ENCODE measurements around the gene ZNF804A. TPM values are rescaled to one million over a fixed set of nuclear protein-coding genes. Genes with fewer than 3 reads are reported as not detected.
A peak's percentile ranks its signal among the peaks of the same experiment; 100 is the strongest.

Gene ZNF804A
- total RNA-seq, 4 donors from 2014 or later: 0.05 to 0.10 TPM; not detected in 2

- TF ChIP-seq POLR2A (IDR thresholded peaks at IDR 0.05) (no peak), CTCF (IDR thresholded peaks at IDR 0.05) (no peak)
- H3K4me3 ChIP-seq (ENCODE audit: low read depth, poor library complexity, severe bottlenecking): no peak overlapping the region
- intact Hi-C loops (cut with DNase I; ENCODE audit: low total_unique reads): no loop called here
- no peak for DNase-seq (ENCODE audit: low spot score in 2 of 2)
- WGBS, 2 donors: 79 to 82% methylated on average over 5 of the region's 5 CpGs
Observed at GRCh38 chr2:184558713-184559464, 39.4 kb upstream of the ZNF804A start.

GRCh38 chr2:184560603-184561002 lies 37.7 kb upstream of the ZNF804A start:
- 89 to 92% methylated on average over 15 to 17 of the region's 17 CpGs for WGBS, 2 donors
- TF ChIP-seq POLR2A (IDR thresholded peaks at IDR 0.05) (no peak), CTCF (IDR thresholded peaks at IDR 0.05) (no peak)
- intact Hi-C loops (cut with DNase I; ENCODE audit: low total_unique reads): no loop called here
- no peak for DNase-seq (ENCODE audit: low spot score in 2 of 2)
- no peak overlapping the region for H3K4me3 ChIP-seq (ENCODE audit: low read depth, poor library complexity, severe bottlenecking)

GRCh38 chr2:184562532-184562931 lies 35.8 kb upstream of the ZNF804A start:
- TF ChIP-seq POLR2A (IDR thresholded peaks at IDR 0.05): no peak
- no peak for TF ChIP-seq CTCF (IDR thresholded peaks at IDR 0.05)
- intact Hi-C loops (cut with DNase I; ENCODE audit: low total_unique reads): no loop called here
- DNase-seq (ENCODE audit: low spot score in 2 of 2): peak in 1 of 2 donors; percentile 18
- H3K4me3 ChIP-seq (ENCODE audit: low read depth, poor library complexity, severe bottlenecking): no peak overlapping the region
- WGBS, 2 donors: 60 to 62% methylated on average over 2 of the region's 2 CpGs

- no peak overlapping the region for H3K4me3 ChIP-seq (ENCODE audit: low read depth, poor library complexity, severe bottlenecking)
- 20 to 22% methylated on average over 1 of the region's 1 CpG for WGBS, 2 donors
- TF ChIP-seq CTCF (IDR thresholded peaks at IDR 0.05): no peak
- TF ChIP-seq POLR2A (IDR thresholded peaks at IDR 0.05): no peak
- DNase-seq (ENCODE audit: low spot score in 2 of 2): no peak
- intact Hi-C loops (cut with DNase I; ENCODE audit: low total_unique reads): no loop called here
Observed at GRCh38 chr2:184564092-184564491, 34.2 kb upstream of the ZNF804A start.

- 53 to 61% methylated on average over 3 of the region's 3 CpGs for WGBS, 2 donors
- no peak for DNase-seq (ENCODE audit: low spot score in 2 of 2)
- H3K4me3 ChIP-seq (ENCODE audit: low read depth, poor library complexity, severe bottlenecking): no peak overlapping the region
- TF ChIP-seq CTCF (IDR thresholded peaks at IDR 0.05) (no peak), POLR2A (IDR thresholded peaks at IDR 0.05) (no peak)
- intact Hi-C loops (cut with DNase I; ENCODE audit: low total_unique reads): no loop called here
Observed at GRCh38 chr2:184566716-184567115, 31.6 kb upstream of the ZNF804A start.

- DNase-seq (ENCODE audit: low spot score in 2 of 2): no peak
- 89 to 100% methylated on average over 1 of the region's 1 CpG for WGBS, 2 donors
- no peak for TF ChIP-seq POLR2A (IDR thresholded peaks at IDR 0.05)
- no peak for TF ChIP-seq CTCF (IDR thresholded peaks at IDR 0.05)
- intact Hi-C loops (cut with DNase I; ENCODE audit: low total_unique reads): no loop called here
- no peak overlapping the region for H3K4me3 ChIP-seq (ENCODE audit: low read depth, poor library complexity, severe bottlenecking)
Observed at GRCh38 chr2:184577056-184577455, 21.3 kb upstream of the ZNF804A start.

Data from lower leg skin (tissue), 4 donors.